GM23338 (cell line): Measurements from ENCODE around the gene ANO7. TPM values are rescaled to one million over a fixed set of nuclear protein-coding genes. Genes with fewer than 3 reads are reported as not detected.

Experiments used
- ATAC-seq: fragments of 200-7000 bp; cut with Tn5 transposase; 3 replicates; pipeline ENCODE4 v1.9.1; 2020
- DNase-seq: peaks from one replicate; pipeline ENCODE4 v3.0.0-alpha.2; 2015; ENCODE audit warnings: low spot score
- H2AFZ ChIP-seq: fragments of 200-600 bp; sonication (generic); 2 replicates; pipeline ENCODE4 v1.8.0; 2016; ENCODE audit warnings: antibody characterized with exemption, mild to moderate bottlenecking, moderate library complexity
- H3F3A ChIP-seq: fragments of 200-600 bp; sonication (generic); replicated peaks from 2 replicates; pipeline ENCODE4 v1.8.0; 2017; ENCODE audit warnings: antibody characterized with exemption, mixed run types, low read depth
- H3K27ac ChIP-seq: fragments of 200-600 bp; sonication (generic); 2 replicates; pipeline ENCODE4 v1.6.1; 2016; ENCODE audit warnings: low read depth
- H3K27me3 ChIP-seq: fragments of 200-600 bp; sonication (generic); 2 replicates; pipeline ENCODE4 v1.8.0; 2016; ENCODE audit warnings: mild to moderate bottlenecking, mixed run types, moderate library complexity; ENCODE audit not compliant: insufficient read depth
- H3K36me3 ChIP-seq: fragments of 200-600 bp; sonication (generic); 2 replicates; pipeline ENCODE4 v1.8.0; 2016; ENCODE audit warnings: mild to moderate bottlenecking; ENCODE audit not compliant: insufficient read depth
- H3K4me1 ChIP-seq: fragments of 200-600 bp; sonication (generic); 2 replicates; pipeline ENCODE4 v1.8.0; 2016; ENCODE audit warnings: mild to moderate bottlenecking, moderate library complexity; ENCODE audit not compliant: insufficient read depth
- H3K4me2 ChIP-seq: fragments of 200-600 bp; sonication (generic); 2 replicates; pipeline ENCODE4 v1.7.1; 2017; ENCODE audit warnings: mixed run types
- H3K4me3 ChIP-seq: fragments of 200-600 bp; sonication (generic); 2 replicates; pipeline ENCODE4 v1.6.1; 2016; ENCODE audit warnings: mixed run types
- H3K79me2 ChIP-seq: fragments of 200-600 bp; sonication (generic); replicated peaks from 2 replicates; pipeline ENCODE4 v1.8.0; 2017; ENCODE audit warnings: mild to moderate bottlenecking; ENCODE audit not compliant: insufficient read depth
- H3K9me2 ChIP-seq: fragments of 200-600 bp; sonication (generic); 2 replicates; pipeline ENCODE4 v1.8.0; 2017; ENCODE audit not compliant: insufficient read depth
- H4K20me1 ChIP-seq: fragments of 200-600 bp; sonication (generic); replicated peaks from 2 replicates; pipeline ENCODE4 v1.8.0; 2017; ENCODE audit warnings: mild to moderate bottlenecking; ENCODE audit not compliant: insufficient read depth
- H3K27ac Mint-ChIP-seq: 2 replicates; pipeline ENCODE4 v1.8.0; 2020; ENCODE audit warnings: inconsistent platforms, mild to moderate bottlenecking, moderate library complexity, mixed read lengths
- H3K27me3 Mint-ChIP-seq: 3 replicates; pipeline ENCODE4 v1.8.0; 2022; ENCODE audit warnings: low read depth, mild to moderate bottlenecking, moderate library complexity, mixed read lengths, inconsistent platforms; ENCODE audit not compliant: insufficient read depth, poor library complexity
- H3K36me3 Mint-ChIP-seq: 3 replicates; pipeline ENCODE4 v1.8.0; 2021; ENCODE audit warnings: low read depth, mild to moderate bottlenecking, inconsistent platforms, moderate library complexity, mixed read lengths
- H3K4me1 Mint-ChIP-seq: 3 replicates; pipeline ENCODE4 v1.8.0; 2020; ENCODE audit warnings: mild to moderate bottlenecking, inconsistent platforms, mixed read lengths
- H3K4me3 Mint-ChIP-seq: 3 replicates; pipeline ENCODE4 v1.8.0; 2021; ENCODE audit warnings: moderate library complexity, mild to moderate bottlenecking, inconsistent platforms, mixed read lengths
- H3K9me3 Mint-ChIP-seq: 3 replicates; pipeline ENCODE4 v1.8.0; 2020; ENCODE audit warnings: moderate library complexity, mild to moderate bottlenecking, inconsistent platforms, mixed read lengths
- CREB1 ChIP-seq: fragments of 250-450 bp; sonication (Bioruptor Pico); IDR thresholded peaks from 2 replicates; pipeline ENCODE4 v1.5.0; 2020; ENCODE audit warnings: low read depth, mild to moderate bottlenecking, moderate library complexity
- EZH2 ChIP-seq: fragments of 200-600 bp; sonication (generic); IDR thresholded peaks from one replicate; pipeline ENCODE4 v1.8.0; 2017; ENCODE audit warnings: antibody characterized with exemption, mild to moderate bottlenecking, low read depth; ENCODE audit not compliant: unreplicated experiment
- EZH2phosphoT487 ChIP-seq: fragments of 200-600 bp; sonication (generic); IDR thresholded peaks from one replicate; pipeline ENCODE4 v1.8.1; 2018; ENCODE audit warnings: antibody characterized with exemption; ENCODE audit not compliant: unreplicated experiment
- JUNB ChIP-seq: IDR thresholded peaks from one replicate; pipeline ENCODE4 v1.6.1; 2016; ENCODE audit warnings: antibody characterized with exemption; ENCODE audit not compliant: unreplicated experiment
- NANOG ChIP-seq: IDR thresholded peaks from 2 replicates; pipeline ENCODE4 v1.6.1; 2016; ENCODE audit warnings: antibody characterized with exemption, borderline replicate concordance
- POLR2AphosphoS5 ChIP-seq: IDR thresholded peaks from 2 replicates; pipeline ENCODE4 v1.6.1; 2016; ENCODE audit warnings: antibody characterized with exemption, low read depth
- REST ChIP-seq: IDR thresholded peaks from one replicate; pipeline ENCODE4 v1.6.1; 2018; ENCODE audit warnings: antibody characterized with exemption; ENCODE audit not compliant: unreplicated experiment
- STAT1 ChIP-seq: IDR thresholded peaks from one replicate; pipeline ENCODE4 v1.6.1; 2016; ENCODE audit warnings: antibody characterized with exemption; ENCODE audit not compliant: unreplicated experiment
- ZNF114 ChIP-seq: fragments of 250-450 bp; sonication (Bioruptor Pico); IDR thresholded peaks from 2 replicates; pipeline ENCODE4 v1.5.0; 2020; ENCODE audit warnings: mild to moderate bottlenecking, moderate library complexity
- ZNF331 ChIP-seq: fragments of 250-450 bp; sonication (Bioruptor Pico); IDR thresholded peaks from 2 replicates; pipeline ENCODE4 v1.5.0; 2020; ENCODE audit warnings: low read depth, mild to moderate bottlenecking, moderate library complexity
- polyA plus RNA-seq: library from polyadenylated mRNA; unstranded; fragments of >200 nt; fragmentation: Nextera tagmentation; extraction: Ambion mirVana; gene quantifications from 2 replicates; pipeline ENCODE4 v1.2.1, GENCODE V29; 2016
- total RNA-seq: library from RNA; depleted of rRNA; stranded (reverse); fragments of >200 nt; shearing (Covaris generic); gene quantifications from 2 replicates; pipeline ENCODE4 v1.2.3, GENCODE V29; 2014
- TF ChIP-seq, protein P1 (sequence below): IDR thresholded peaks from 2 replicates; pipeline ENCODE4 v1.6.1; 2016; ENCODE audit warnings: antibody characterized with exemption
- TF ChIP-seq, protein P2 (sequence below), 2 experiments: fragments of 200-600 bp in 1 of 2; sonication (generic) in 1 of 2; conservative IDR thresholded peaks; 2 replicates each; pipeline versions ENCODE4 v1.5.1 to v1.6.1; 2016 to 2017; ENCODE audit warnings: antibody characterized with exemption in 2 of 2, low read depth in 2 of 2, mild to moderate bottlenecking in 2 of 2, moderate library complexity in 1 of 2
- TF ChIP-seq, protein P3 (sequence below): fragments of 250-450 bp; sonication (Bioruptor Pico); IDR thresholded peaks from 2 replicates; pipeline ENCODE4 v1.5.0; 2020; ENCODE audit warnings: mild to moderate bottlenecking, moderate library complexity

Gene ANO7
- total and polyA plus RNA-seq, 2 experiments from 2014 or later: 3.6 to 5.1 TPM

- 0 out of 2 replicates have a peak, but pooled peaks cover 3% of the 10 kb centered on the region for H3F3A ChIP-seq
- TF ChIP-seq ZNF331 (CRISPR knock-in tag) (no peak), CREB1 (CRISPR knock-in tag) (no peak), STAT1 (no peak), EZH2 (no peak), POLR2AphosphoS5 (no peak), EZH2phosphoT487 (no peak), NANOG (no peak), REST (no peak), ZNF114 (CRISPR knock-in tag) (no peak), JUNB (no peak)
- TF ChIP-seq, protein P1, sequence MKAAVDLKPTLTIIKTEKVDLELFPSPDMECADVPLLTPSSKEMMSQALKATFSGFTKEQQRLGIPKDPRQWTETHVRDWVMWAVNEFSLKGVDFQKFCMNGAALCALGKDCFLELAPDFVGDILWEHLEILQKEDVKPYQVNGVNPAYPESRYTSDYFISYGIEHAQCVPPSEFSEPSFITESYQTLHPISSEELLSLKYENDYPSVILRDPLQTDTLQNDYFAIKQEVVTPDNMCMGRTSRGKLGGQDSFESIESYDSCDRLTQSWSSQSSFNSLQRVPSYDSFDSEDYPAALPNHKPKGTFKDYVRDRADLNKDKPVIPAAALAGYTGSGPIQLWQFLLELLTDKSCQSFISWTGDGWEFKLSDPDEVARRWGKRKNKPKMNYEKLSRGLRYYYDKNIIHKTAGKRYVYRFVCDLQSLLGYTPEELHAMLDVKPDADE: no peak
- TF ChIP-seq, protein P2, sequence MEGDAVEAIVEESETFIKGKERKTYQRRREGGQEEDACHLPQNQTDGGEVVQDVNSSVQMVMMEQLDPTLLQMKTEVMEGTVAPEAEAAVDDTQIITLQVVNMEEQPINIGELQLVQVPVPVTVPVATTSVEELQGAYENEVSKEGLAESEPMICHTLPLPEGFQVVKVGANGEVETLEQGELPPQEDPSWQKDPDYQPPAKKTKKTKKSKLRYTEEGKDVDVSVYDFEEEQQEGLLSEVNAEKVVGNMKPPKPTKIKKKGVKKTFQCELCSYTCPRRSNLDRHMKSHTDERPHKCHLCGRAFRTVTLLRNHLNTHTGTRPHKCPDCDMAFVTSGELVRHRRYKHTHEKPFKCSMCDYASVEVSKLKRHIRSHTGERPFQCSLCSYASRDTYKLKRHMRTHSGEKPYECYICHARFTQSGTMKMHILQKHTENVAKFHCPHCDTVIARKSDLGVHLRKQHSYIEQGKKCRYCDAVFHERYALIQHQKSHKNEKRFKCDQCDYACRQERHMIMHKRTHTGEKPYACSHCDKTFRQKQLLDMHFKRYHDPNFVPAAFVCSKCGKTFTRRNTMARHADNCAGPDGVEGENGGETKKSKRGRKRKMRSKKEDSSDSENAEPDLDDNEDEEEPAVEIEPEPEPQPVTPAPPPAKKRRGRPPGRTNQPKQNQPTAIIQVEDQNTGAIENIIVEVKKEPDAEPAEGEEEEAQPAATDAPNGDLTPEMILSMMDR (conservative IDR thresholded peaks at IDR 0.05; ENCODE audit: low read depth in 2 of 2): no peak
- TF ChIP-seq, protein P3, sequence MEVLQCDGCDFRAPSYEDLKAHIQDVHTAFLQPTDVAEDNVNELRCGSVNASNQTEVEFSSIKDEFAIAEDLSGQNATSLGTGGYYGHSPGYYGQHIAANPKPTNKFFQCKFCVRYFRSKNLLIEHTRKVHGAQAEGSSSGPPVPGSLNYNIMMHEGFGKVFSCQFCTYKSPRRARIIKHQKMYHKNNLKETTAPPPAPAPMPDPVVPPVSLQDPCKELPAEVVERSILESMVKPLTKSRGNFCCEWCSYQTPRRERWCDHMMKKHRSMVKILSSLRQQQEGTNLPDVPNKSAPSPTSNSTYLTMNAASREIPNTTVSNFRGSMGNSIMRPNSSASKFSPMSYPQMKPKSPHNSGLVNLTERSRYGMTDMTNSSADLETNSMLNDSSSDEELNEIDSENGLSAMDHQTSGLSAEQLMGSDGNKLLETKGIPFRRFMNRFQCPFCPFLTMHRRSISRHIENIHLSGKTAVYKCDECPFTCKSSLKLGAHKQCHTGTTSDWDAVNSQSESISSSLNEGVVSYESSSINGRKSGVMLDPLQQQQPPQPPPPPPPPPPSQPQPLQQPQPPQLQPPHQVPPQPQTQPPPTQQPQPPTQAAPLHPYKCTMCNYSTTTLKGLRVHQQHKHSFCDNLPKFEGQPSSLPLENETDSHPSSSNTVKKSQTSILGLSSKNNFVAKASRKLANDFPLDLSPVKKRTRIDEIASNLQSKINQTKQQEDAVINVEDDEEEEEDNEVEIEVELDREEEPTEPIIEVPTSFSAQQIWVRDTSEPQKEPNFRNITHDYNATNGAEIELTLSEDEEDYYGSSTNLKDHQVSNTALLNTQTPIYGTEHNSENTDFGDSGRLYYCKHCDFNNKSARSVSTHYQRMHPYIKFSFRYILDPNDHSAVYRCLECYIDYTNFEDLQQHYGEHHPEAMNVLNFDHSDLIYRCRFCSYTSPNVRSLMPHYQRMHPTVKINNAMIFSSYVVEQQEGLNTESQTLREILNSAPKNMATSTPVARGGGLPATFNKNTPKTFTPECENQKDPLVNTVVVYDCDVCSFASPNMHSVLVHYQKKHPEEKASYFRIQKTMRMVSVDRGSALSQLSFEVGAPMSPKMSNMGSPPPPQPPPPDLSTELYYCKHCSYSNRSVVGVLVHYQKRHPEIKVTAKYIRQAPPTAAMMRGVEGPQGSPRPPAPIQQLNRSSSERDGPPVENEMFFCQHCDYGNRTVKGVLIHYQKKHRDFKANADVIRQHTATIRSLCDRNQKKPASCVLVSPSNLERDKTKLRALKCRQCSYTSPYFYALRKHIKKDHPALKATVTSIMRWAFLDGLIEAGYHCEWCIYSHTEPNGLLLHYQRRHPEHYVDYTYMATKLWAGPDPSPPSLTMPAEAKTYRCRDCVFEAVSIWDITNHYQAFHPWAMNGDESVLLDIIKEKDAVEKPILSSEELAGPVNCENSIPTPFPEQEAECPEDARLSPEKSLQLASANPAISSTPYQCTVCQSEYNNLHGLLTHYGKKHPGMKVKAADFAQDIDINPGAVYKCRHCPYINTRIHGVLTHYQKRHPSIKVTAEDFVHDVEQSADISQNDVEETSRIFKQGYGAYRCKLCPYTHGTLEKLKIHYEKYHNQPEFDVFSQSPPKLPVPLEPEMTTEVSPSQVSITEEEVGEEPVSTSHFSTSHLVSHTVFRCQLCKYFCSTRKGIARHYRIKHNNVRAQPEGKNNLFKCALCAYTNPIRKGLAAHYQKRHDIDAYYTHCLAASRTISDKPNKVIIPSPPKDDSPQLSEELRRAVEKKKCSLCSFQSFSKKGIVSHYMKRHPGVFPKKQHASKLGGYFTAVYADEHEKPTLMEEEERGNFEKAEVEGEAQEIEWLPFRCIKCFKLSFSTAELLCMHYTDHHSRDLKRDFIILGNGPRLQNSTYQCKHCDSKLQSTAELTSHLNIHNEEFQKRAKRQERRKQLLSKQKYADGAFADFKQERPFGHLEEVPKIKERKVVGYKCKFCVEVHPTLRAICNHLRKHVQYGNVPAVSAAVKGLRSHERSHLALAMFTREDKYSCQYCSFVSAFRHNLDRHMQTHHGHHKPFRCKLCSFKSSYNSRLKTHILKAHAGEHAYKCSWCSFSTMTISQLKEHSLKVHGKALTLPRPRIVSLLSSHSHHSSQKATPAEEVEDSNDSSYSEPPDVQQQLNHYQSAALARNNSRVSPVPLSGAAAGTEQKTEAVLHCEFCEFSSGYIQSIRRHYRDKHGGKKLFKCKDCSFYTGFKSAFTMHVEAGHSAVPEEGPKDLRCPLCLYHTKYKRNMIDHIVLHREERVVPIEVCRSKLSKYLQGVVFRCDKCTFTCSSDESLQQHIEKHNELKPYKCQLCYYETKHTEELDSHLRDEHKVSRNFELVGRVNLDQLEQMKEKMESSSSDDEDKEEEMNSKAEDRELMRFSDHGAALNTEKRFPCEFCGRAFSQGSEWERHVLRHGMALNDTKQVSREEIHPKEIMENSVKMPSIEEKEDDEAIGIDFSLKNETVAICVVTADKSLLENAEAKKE (CRISPR knock-in tag): no peak
- Mint-ChIP-seq H3K27me3 (peaks cover 27% of the 10 kb centered on the region), H3K4me3 (no peak overlapping the region), H3K36me3 (peaks cover 27% of the 10 kb centered on the region), H3K4me1 (peaks cover 28% of the 10 kb centered on the region), H3K27ac (no peak overlapping the region; the same call in 1 of the 2 replicates), H3K9me3 (no peaks in the 10 kb centered on the region; the same call in 2 of the 3 replicates)
- DNase-seq (no peak), ATAC-seq (no peak)
- no peaks in the 10 kb centered on the region for H3K27me3 ChIP-seq
- H3K9me2 ChIP-seq: no peaks in the 10 kb centered on the region
- H4K20me1 ChIP-seq: peaks cover 8% of the 10 kb centered on the region
- H2AFZ ChIP-seq: no peak overlapping the region
- no peak overlapping the region for H3K4me2 ChIP-seq
- H3K36me3 ChIP-seq: no peaks in the 10 kb centered on the region
- H3K4me3 ChIP-seq: no peak overlapping the region
- peaks cover 7% of the 10 kb centered on the region for H3K4me1 ChIP-seq
- H3K27ac ChIP-seq: no peak overlapping the region
- peaks cover 23% of the 10 kb centered on the region for H3K79me2 ChIP-seq
These were observed 34.9 kb downstream of the ANO7 start for GRCh38 chr2:241223211-241224017.
